CD4-positive, alpha-beta T cell (primary cell): Measurements from ENCODE around the gene STK35. TPM values are rescaled to one million over a fixed set of nuclear protein-coding genes. Genes with fewer than 3 reads are reported as not detected.

ENCODE experiments used
- ATAC-seq: fragments of 200-7000 bp; cut with Tn5 transposase; one replicate; pipeline ENCODE4 v1.10.0; 2022; ENCODE audit warnings: mild to moderate bottlenecking; ENCODE audit not compliant: poor library complexity
- CTCF ChIA-PET: fragments of 350-600 bp; sonication (Branson Sonifier 250); formaldehyde crosslinking; loops from one replicate; lab custom pipeline; 2021; ENCODE audit warnings: antibody characterized with exemption, inconsistent platforms; lab: Charles Lee
- POLR2A ChIA-PET: fragments of 350-600 bp; sonication (Branson Sonifier 250); formaldehyde crosslinking; loops from one replicate; lab custom pipeline; 2021; ENCODE audit warnings: antibody characterized with exemption, inconsistent platforms; lab: Charles Lee
- DNase-seq, 14 experiments: peaks; one replicate each; pipeline ENCODE4 v3.0.0-alpha.2; 2013 to 2020; ENCODE audit warnings: mixed read lengths in 2 of 14
- H3K27ac ChIP-seq, 2 donors: one replicate each; pipeline versions ENCODE4 v1.5.1 to v1.7.0; 2013; ENCODE audit warnings: low read length in 2 of 2, low read depth in 1 of 2, mild to moderate bottlenecking in 1 of 2
- H3K27me3 ChIP-seq, 2 experiments: 1 replicate in 1 of 2; 2 replicates in 1 of 2; pipeline versions ENCODE4 v1.6.1 to v1.7.0; 2013; ENCODE audit warnings: low read length in 2 of 2, control low read depth in 1 of 2, mild to moderate bottlenecking in 1 of 2, moderate library complexity in 1 of 2; ENCODE audit not compliant: insufficient read depth in 2 of 2, control insufficient read depth in 1 of 2
- H3K36me3 ChIP-seq: one replicate; pipeline ENCODE4 v1.6.1; 2013; ENCODE audit warnings: low read length, control low read depth; ENCODE audit not compliant: insufficient read depth
- H3K4me1 ChIP-seq: one replicate; pipeline ENCODE4 v1.6.1; 2013; ENCODE audit warnings: low read length, control low read depth; ENCODE audit not compliant: insufficient read depth
- H3K4me3 ChIP-seq: one replicate; pipeline ENCODE4 v1.5.1; 2013; ENCODE audit warnings: mild to moderate bottlenecking, low read length, moderate library complexity
- H3K9me3 ChIP-seq, 2 experiments: 1 replicate in 1 of 2; 2 replicates in 1 of 2; pipeline versions ENCODE4 v1.6.1 to v1.7.0; 2013; ENCODE audit warnings: low read length in 2 of 2, mild to moderate bottlenecking in 2 of 2, control low read depth in 1 of 2, moderate library complexity in 1 of 2; ENCODE audit not compliant: control insufficient read depth in 1 of 2, insufficient read depth in 1 of 2
- H3K27ac Mint-ChIP-seq: one replicate; pipeline ENCODE4 v1.8.0; 2020; ENCODE audit warnings: mixed read lengths
- H3K27me3 Mint-ChIP-seq: one replicate; pipeline ENCODE4 v1.8.0; 2021; ENCODE audit warnings: mixed read lengths
- H3K36me3 Mint-ChIP-seq: one replicate; pipeline ENCODE4 v1.8.0; 2021; ENCODE audit warnings: low read depth, mixed read lengths
- H3K4me1 Mint-ChIP-seq: one replicate; pipeline ENCODE4 v1.8.0; 2021; ENCODE audit warnings: low read depth, mixed read lengths
- H3K4me3 Mint-ChIP-seq: one replicate; pipeline ENCODE4 v1.8.0; 2020; ENCODE audit warnings: mild to moderate bottlenecking, mixed read lengths
- H3K9me3 Mint-ChIP-seq: one replicate; pipeline ENCODE4 v1.8.0; 2020; ENCODE audit warnings: mixed read lengths
- CTCF ChIP-seq: fragments of 200-600 bp; IDR thresholded peaks from one replicate; pipeline ENCODE4 v1.8.0; 2022; ENCODE audit warnings: antibody characterized with exemption, mild to moderate bottlenecking
- intact Hi-C, 2 experiments: fragments of 100-400 bp; cut with DNase I in 1 of 2; cut with micrococcal nuclease in 1 of 2; formaldehyde crosslinking; loops; one replicate each; pipeline versions ENCODE4 v1.15.1 to v1.9.0; 2023 to 2025; cut with DNase I, micrococcal nuclease
- total RNA-seq, 174 experiments: library from RNA in 2 of 174; stranded (reverse) in 2 of 174; gene quantifications; one replicate each; pipeline ENCODE4 v1.2.3 and lab custom pipeline; 2021 to 2026

Gene STK35
- total RNA-seq, 2 experiments from 2014 or later: 18.9 to 19.6 TPM

DNA sequence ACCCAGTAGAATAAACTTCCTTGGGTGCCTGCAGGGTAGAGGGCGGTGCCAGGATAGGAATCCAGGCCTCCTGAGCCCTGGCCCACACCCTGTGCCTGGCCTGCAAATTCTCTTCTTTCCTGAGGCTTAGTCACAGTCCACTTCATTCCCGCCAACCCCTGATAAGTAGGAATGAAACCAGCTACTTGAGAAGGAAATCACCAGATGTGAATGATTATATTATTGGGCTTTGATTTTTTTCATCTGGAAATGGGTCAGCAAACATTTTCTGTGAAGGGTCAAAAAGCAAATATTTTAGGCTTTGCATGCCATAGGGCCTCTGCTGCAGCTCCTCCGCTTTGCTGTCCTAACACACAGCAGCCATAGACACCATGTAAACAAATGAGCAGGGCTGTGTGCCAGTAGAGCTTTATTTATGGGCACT is 50.2 kb downstream of the STK35 start:
- Mint-ChIP-seq H3K4me3 (no peak overlapping the region), H3K27me3 (no peaks in the 10 kb centered on the region), H3K9me3 (no peaks in the 10 kb centered on the region), H3K27ac (no peak overlapping the region), H3K4me1 (no peaks in the 10 kb centered on the region), H3K36me3 (peaks cover 7% of the 10 kb centered on the region)
- Histone ChIP-seq H3K4me3 (no peak overlapping the region), H3K36me3 (no peaks in the 10 kb centered on the region), H3K9me3 (no peaks in the 10 kb centered on the region), H3K27ac (no peak overlapping the region), H3K27me3 (no peaks in the 10 kb centered on the region), H3K4me1 (no peaks in the 10 kb centered on the region)
- no peak for TF ChIP-seq CTCF
- ATAC-seq (no peak), DNase-seq (no peak)
- ChIA-PET POLR2A (no interaction called here), CTCF (no interaction called here)
- intact Hi-C loops: no loop called here

GRCh38 chr20:2152317-2152716 is 50.7 kb downstream of the STK35 start:
- CTCF ChIA-PET: no interaction called here
- Mint-ChIP-seq H3K36me3 (peaks cover 4% of the 10 kb centered on the region), H3K4me1 (no peaks in the 10 kb centered on the region), H3K27me3 (no peaks in the 10 kb centered on the region), H3K9me3 (no peaks in the 10 kb centered on the region), H3K4me3 (no peak overlapping the region), H3K27ac (no peak overlapping the region)
- no peak for DNase-seq
- Histone ChIP-seq H3K9me3 (no peaks in the 10 kb centered on the region), H3K36me3 (no peaks in the 10 kb centered on the region), H3K4me3 (no peak overlapping the region), H3K27me3 (no peaks in the 10 kb centered on the region), H3K27ac (no peak overlapping the region), H3K4me1 (no peaks in the 10 kb centered on the region)
- TF ChIP-seq CTCF: no peak
- POLR2A ChIA-PET: no interaction called here
- intact Hi-C loops: no loop called here
- ATAC-seq: no peak

DNA sequence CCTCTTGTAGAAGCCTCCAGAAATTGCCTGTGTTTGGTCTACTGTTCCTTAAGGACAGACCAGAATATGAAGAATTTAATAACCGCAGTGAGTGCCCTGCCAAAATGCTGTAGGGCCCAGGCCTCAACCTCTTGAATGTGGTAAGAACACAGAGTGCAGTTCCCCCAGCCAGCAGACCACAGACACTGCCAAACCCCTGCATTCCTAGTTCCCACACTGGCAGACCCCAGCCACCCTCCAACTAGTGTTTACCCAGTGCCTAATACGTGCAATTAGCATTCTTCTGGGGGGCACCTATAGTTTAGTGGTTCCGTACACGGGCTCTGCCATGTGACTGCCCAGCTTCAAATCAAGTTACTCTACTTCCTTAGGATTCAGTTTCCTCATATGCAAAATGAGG is 51.7 kb downstream of the STK35 start:
- Histone ChIP-seq H3K4me3 (no peak overlapping the region), H3K27me3 (no peaks in the 10 kb centered on the region), H3K36me3 (no peaks in the 10 kb centered on the region), H3K4me1 (no peaks in the 10 kb centered on the region), H3K9me3 (no peaks in the 10 kb centered on the region), H3K27ac (no peak overlapping the region)
- Mint-ChIP-seq H3K36me3 (no peaks in the 10 kb centered on the region), H3K27ac (no peak overlapping the region), H3K4me3 (no peak overlapping the region), H3K9me3 (no peaks in the 10 kb centered on the region), H3K27me3 (no peaks in the 10 kb centered on the region), H3K4me1 (no peaks in the 10 kb centered on the region)
- TF ChIP-seq CTCF: no peak
- intact Hi-C loops: no loop called here
- DNase-seq: no peak
- POLR2A ChIA-PET: interaction anchor here (1.5 kb wide), 1 partner anchor 51 kb away, joined by 5 read pairs; the partner anchor contains the start of gene STK35
- CTCF ChIA-PET: no interaction called here
- no peak for ATAC-seq
